NCI-H748 (cell line): ENCODE measurements around the gene PLBD2.

ENCODE experiments used
- DNase-seq: peaks from one replicate; lab custom pipeline; 2025; ENCODE audit not compliant: unreplicated experiment; lab: John Stamatoyannopoulos, UW

PLBD2 gene, protein sequence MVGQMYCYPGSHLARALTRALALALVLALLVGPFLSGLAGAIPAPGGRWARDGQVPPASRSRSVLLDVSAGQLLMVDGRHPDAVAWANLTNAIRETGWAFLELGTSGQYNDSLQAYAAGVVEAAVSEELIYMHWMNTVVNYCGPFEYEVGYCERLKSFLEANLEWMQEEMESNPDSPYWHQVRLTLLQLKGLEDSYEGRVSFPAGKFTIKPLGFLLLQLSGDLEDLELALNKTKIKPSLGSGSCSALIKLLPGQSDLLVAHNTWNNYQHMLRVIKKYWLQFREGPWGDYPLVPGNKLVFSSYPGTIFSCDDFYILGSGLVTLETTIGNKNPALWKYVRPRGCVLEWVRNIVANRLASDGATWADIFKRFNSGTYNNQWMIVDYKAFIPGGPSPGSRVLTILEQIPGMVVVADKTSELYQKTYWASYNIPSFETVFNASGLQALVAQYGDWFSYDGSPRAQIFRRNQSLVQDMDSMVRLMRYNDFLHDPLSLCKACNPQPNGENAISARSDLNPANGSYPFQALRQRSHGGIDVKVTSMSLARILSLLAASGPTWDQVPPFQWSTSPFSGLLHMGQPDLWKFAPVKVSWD

DNA sequence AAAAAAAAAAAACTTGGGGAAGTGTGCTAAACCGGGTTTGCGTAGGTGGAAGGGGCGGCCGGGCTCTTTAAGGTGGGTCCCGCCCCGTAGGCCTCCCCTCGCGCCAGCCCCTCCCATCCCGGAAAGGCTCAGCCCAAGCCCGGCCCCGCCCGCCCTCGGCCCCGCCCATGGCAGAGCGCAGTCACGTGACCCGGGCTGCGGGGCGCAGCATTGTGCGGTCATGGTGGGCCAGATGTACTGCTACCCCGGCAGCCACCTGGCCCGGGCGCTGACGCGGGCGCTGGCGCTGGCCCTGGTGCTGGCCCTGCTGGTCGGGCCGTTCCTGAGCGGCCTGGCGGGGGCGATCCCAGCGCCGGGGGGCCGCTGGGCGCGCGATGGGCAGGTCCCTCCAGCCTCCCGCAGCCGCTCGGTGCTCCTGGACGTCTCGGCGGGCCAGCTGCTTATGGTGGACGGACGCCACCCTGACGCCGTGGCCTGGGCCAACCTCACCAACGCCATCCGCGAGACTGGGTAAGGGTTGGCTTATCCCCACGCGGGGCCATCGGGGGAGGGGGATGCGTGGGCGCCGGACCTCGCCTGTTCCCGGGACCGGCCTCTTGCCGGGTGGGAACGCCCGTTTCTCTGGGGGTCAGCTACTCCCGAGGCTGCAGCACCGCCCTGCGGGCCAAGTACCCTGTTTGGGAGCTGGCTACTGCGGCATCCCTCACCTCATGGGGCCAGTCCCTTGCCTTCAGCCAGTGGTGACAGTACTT, at the start of gene PLBD2:
Gene PLBD2, plus strand, starts transcription at position 207 of the 752 bp plus-strand sequence. Its CDS starts 14 bp downstream, at position 221.
- peak; percentile 90 for DNase-seq

DNA sequence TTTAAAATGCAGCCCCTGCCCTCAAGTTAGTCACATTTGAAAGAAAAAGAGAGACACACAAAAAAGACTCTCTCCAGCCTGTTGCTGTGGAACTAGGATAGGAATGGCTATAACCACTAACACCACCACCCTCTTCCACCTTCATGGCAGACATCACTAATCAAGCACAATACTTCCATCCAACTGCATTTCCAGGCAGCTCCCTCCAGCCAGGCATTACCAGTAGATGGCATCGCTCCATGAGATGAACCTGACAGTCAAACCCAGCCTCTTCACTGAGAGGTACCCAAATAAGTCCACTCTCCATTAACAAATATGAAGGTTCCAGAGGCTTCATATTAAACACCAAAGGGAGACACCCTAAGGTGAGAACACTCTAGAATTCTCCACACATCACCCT, 47.9 kb upstream of the PLBD2 start:
- peak; percentile 31 for DNase-seq

DNA sequence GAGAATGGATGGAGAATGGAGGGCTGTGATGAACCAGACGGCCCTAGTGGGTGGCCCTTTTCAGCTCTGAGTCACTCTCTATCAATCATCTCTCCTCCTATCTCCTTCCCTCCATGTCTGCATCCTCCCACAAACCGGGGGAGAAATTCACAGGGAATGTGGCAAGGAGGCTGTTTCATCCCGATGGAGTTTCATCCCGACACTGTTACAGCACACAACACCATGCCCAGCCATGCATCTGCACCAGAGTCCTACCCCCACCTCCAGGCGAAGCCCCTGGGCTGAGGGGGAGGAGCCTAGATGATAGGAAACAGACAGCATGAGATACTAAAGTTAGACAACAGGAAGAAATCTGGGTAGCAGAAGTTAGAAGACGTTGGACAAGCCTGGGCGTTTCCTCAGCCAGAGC, 44.3 kb upstream of the PLBD2 start:
- DNase-seq = no peak

DNA sequence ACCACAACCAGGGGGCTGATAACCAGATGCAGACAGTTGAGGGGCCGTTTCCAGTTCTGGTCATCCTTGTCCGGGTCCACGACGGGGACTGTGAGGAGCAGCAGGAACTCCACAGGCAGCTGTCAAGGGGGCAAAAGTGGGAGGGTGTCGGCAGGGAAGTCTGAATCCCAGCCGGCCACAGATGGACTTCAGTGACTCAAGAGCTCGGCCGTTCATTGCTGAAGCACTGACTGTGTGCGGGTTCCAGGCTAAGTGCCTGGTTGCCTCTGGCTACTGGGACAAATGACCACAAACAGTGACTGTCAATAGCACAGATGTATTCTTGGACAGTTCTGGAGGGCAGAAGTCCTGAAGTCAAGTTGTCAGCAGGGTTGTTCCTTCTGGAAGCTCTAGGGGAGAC, 43.0 kb upstream of the PLBD2 start:
- DNase-seq = no peak

DNA sequence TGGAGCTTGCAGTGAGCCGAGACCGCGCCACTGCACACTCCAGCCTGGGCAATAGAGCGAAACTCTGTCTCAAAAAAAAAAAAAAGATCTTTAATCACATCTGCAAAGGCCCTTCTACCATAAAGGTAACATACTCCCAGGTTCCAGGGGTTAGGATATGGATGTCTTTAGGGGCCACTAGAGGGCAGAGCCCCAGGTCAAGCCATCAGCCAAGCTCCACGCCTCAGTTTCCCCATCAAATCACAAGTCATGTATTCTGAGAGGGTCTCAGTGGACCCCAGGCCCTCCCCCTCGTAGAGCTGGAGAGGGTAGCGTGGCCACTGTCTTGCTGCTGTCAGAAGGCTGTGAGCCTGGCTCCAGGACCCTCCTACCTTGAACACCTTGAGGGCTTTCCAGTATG, 42.2 kb upstream of the PLBD2 start:
- DNase-seq = no peak

DNA sequence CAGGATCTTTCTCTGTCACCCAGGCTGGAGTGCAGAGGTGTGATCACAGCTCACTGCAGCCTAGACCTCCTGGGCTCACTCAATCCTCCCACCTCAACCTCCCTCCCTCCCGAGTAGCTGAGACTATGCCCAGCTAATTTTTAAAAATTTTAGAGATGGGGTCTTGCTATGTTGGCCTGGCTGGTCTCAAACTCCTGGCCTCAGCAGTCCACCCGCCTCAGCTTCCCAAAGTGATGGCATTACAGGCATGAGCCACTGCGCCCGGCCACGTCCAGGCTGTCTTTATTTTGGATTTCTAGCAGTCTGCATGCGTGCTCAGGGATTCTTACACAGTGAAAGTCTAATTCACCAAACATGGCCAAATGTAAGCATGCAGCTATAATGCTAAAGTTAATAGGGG, 41.3 kb upstream of the PLBD2 start:
- DNase-seq = no peak

DNA sequence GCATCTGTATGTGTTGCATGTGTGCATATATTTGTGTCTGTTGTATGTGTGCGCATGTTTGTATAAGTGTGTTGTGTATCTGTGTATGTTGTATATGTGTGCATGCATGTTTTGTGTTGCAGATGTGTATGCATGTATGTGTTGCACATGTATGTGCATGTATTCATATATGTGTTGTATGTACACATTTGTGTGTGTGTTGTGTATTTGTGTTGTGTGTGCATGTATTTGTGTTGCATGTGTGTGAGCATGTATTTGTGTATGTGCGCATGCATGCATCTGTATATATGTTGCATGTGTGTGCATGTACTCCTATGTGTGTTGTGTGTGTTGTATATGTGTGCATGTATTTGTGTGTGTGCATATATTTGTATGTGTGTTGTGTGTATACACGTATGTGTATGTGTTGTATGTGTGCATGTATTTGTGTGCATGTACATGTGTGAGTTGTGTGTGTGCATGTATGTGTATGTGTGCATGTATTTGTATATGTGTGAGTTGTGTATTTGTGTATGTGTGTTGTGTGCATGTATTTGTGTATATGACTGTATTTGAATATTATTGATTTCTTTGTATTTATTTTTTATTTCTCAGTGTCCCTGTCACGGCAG, 40.2 kb upstream of the PLBD2 start:
- DNase-seq = no peak

DNA sequence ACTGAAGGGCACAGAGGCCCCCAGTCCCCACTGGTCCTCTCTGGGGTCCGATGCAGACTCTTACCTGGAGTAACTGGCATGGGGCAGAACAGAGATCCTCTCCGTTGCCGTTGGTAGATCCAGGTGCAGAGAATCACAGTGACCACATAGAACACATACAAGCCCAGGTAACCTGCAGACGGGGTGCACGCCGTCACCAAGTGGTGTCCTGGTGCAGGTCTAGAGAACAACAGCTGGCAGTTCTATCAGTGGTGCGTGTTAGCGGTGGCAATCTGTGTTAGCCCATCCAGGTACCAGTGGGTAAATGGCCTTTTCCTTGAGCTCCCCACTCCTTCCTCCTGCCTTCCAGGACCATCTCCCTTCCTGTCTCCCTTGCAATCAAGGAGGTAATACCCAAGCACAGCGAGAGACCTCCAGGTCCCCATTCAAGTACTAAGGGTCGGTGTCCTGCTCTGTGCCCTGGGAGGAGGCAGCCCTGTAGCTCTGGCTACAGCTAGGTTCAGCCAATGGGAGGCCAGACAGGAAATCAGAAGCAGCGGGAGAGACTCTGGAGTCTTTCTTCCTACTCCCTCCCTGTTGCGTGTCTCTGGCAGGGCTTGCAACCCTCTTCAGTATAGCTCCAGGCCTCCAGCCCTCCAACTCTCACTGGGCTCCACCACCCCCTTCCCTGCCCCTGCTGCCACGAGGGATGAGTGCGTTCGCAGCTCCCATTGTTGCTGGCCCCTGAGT, 39.3 kb upstream of the PLBD2 start:
- DNase-seq = no peak

DNA sequence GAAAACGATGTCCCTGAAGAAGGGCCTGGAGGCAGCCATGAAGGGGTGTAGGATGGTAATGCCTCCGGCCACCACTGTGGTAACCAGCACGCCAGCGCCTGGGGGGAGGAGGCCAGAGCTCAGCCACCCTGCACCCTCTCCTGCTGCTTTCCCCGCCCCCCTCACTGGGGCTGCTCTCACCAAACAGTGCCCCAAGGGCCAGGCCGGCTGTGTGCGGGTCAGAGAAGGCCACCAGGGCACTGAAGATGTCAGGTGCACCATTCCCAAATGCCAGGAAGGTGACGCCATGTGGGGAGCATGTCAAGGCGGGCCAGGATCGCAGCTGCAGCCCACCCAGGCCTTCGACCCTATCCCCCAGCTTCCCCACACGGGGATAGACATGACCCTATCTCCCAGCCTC, 38.0 kb upstream of the PLBD2 start:
- no peak for DNase-seq

DNA sequence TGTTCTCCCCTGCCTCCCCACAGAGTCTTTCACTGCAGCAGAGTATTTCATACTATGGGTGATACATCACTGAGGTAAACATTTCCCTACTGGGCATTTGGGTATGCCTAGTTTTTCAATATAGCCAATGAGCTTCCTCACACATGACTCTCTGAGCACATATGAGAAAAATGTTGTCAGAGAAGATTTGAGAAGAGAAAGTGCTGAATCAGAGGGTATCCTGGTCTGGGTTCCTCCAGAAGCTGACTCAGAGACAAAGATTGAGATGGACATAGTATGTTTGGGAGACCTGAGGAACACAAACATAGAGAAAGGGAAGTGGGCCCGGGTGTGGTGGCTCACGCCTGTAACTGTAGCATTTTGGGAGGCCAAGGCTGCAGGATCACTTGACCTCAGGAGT, 36.0 kb upstream of the PLBD2 start:
- no peak for DNase-seq

DNA sequence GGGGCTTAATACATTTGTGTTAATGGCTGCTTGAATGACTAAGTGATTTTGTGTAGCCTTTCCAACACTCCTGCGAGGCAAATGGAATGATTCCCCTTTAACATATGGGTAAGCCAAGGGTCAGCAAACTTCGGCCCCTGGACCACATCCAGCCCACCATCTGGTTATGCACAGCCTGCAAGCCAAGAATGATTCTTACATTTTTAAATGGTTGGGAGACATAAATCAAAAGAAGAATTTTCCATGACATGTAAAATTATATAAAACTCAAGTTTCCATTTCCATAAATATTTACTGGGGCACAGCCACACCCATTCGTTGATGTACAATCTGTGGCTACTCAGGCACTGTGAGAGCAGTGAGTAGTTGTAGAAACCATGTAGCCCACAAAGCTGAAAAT, 32.5 kb upstream of the PLBD2 start:
- no peak for DNase-seq

DNA sequence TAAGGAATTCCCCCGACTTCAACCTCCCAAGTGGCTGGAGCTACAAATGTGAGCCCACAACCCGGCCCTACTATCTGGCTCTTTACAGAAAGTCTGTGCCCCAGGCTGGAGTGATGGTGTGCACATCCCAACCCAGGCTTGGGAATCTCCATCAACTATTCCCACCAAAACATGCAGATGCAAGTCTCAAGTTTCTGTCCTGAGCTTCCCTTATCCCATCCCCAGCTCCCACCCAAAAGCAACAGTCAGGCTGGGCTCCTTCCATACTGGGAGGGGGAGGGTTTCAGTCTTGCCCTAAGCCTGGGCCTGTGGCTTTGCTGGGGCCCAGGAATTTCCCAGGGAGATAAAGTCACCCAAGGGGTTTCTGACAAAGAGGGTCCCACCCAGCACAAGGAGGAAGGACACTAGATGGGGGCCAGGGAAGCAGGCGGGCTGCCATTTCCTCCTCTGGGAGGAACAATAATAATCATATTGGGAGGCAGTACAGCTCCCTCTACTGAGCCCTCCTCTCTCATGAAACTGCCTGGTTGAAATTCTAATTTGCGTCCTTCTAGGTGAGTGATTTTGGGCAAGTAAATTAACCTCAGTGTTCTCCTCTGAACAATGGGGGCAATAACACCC, 31.5 kb upstream of the PLBD2 start:
- DNase-seq = no peak

DNA sequence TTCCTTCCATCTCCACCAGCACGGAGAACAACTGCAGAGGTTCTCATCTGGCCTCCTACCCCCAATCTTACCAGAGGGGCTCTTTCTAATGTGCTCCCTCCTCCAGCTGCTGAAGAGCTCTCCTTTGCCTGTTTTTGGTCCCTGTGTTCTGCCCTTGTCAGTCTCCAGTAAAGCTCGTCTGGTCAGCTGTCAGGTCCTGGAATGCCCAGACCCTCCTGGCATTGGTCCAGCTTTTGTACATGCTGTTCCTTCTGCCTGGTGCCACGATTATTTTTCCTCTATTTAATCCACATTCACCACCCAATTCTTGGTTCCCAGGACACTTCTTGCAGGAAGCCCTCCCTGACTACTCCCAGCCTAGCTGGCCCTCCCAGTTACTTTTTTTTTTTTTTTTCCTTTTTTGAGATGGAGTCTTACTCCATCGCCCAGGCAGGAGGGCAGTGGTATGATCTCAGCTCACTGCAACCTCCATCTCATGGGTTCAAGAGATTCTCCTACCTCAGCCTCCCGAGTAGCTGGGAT, 30.0 kb upstream of the PLBD2 start:
- no peak for DNase-seq

DNA sequence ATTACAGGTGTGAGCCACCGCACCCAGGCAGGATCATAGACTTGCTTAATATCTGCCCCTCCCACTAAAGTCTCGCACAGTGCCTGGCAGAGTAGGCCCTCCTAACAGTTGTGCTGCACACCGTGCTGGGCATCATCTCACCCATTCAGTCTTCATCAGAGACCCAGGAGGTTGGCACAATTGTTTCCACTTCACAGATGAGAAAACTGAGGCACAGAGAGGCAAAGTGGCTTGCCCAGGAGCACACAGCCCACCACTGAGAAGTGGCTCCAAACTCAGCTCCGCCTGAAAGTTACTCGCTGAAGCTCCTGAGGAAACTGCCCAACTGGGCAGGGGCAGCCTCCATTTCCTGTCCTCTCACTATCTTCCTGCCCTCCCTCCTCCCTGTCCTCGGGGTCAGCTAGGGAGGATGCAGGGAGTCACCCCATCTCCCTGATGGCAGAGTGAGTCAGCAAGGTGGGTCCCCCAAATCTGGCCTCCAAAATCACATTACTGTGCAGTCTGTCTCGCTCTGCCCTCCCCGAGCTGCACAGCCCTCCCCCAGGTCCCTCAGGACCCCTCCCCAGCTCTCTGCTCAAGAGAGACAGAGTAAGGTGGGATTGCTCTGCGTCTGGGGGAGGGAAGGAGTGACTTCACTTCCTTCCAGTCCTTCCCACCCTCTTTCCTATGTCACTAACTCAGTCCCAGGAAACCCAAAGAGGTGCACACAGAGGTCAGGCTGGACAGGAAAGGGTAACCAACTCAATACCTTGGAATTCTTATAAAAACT, 29.2 kb upstream of the PLBD2 start:
- no peak for DNase-seq

DNA sequence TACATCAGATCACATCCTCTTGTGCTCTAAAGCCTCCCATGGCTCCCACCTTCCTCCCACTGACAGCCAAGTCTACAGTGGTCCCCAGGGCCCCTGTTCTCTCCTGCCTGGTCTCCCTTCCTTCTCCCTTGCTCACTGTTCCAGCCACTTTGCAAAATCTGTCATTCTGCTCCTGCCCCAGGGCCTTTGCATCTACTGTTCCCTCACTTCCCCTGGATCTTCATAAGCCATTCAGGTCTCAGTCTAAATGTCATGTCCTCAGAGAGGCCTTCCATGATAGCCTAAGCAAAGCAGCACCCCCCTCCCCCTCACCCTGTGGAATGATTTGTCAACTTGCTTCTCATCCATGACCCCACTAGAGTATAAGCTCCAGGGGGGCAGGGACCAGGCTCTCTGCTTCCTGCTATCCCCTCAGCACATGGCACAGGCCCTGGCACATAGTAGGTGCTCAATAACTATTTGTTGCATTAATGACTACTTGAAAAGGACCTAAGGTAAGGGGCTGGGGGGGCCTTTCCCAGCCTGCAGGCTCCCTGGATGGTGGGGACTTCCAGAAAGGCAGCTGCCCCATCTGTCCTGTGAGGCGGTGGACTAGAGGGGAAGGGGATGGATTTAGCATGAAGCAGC, 28.5 kb upstream of the PLBD2 start:
- DNase-seq = no peak

DNA sequence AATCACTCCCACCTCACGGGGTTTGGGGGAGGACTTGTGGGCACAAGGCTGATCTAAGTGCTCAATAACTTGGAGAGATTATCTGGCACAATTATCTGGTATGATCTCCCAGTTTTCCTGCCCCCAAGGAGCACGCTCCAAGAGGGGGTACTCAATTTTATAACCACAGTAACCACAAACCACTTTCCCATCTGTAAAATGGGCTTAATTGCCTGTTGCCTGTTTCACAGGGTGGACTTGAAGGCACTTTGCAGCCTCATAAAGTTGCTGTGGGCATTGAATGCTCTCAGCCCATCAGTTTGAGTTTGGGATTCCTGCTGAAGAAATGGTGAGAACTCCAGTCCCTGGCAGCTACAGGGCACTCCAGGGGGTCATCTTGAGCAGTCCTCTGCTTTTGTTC, 27.9 kb upstream of the PLBD2 start:
- no peak for DNase-seq

DNA sequence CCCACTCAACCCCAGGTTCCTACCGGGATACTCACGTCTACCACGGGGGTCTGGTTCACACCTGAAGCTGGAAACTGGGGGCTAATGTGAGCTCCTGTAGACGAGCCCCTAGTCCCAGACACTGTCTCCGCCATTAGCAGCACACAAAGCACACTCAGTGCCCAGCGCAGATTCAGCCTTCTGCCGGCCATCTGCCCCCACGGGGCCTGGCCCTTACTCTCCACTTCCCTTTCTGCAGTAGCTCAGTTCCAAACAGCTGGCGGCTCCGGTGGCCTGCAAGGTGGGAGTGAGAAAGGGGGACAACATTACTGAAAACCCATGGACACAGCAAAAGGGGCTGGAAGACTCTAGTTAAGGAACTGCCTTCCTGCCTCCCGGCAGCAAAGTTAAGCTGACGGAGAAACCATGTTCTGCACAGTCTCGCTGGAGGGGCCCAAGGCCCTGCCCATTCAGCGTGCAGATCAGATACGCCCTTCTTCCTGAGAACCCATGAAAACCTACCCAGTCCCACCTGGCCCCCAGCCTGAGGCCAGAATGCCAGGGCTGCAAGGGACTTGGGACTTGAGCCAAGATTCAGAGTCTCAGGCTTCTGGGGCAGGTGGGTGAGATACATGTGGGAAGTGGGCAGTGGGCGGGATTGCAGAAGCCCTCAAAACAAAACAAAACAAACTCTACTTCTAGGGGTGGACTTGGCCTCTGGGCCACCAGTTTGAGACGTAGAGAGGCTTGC, 25.5 kb upstream of the PLBD2 start:
- DNase-seq = no peak

DNA sequence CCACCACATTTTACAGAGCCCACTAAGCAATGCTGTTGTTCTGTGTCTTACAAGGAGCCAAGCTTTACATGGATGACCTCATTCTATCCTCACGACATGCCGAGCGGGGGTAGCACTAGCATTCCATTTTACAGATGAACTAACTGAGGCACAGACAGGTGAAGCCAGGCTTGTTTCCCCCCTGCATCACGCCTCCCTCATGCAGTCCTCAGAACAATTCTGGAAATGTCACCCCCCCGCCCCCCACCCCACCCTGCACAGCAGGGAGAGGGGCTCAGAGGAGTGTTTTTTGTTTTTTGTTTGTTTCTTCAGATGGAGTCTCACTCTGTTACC, 25.0 kb upstream of the PLBD2 start:
- DNase-seq = no peak
